Uterus (tissue), 2 donors: ENCODE measurements around the gene EP300.
"Not testable (repeated sequence)": the region's sequence is repeated elsewhere in the genome, so short reads cannot be mapped to it uniquely, and the experiment has no call there.

Source experiments
- CTCF ChIP-seq, 4 experiments: fragments of 200-600 bp in 2 of 4; fragments of 450-650 bp in 2 of 4; sonication (generic) in 2 of 4; IDR thresholded peaks; one replicate each; pipeline ENCODE4 v1.5.1; 2016 to 2019; ENCODE audit warnings: antibody characterized with exemption in 4 of 4, mild to moderate bottlenecking in 2 of 4, moderate library complexity in 1 of 4
- POLR2A ChIP-seq, 2 donors: fragments of 450-650 bp; IDR thresholded peaks; one replicate each; pipeline ENCODE4 v1.6.1; 2016; ENCODE audit warnings: antibody characterized with exemption in 2 of 2, mild to moderate bottlenecking in 1 of 2, moderate library complexity in 1 of 2

GRCh38 chr22:41145921-41146320 lies 53.5 kb downstream of the EP300 start:
- TF ChIP-seq CTCF, POLR2A (IDR thresholded peaks at IDR 0.05): not testable (repeated sequence)
